CD4-positive, alpha-beta T cell (primary cell): ENCODE data around the gene HDDC3. TPM values are rescaled to one million over a fixed set of nuclear protein-coding genes. Genes with fewer than 3 reads are reported as not detected.

Source experiments
- ATAC-seq: fragments of 200-7000 bp; cut with Tn5 transposase; one replicate; pipeline ENCODE4 v1.10.0; 2022; ENCODE audit warnings: mild to moderate bottlenecking; ENCODE audit not compliant: poor library complexity
- CTCF ChIA-PET: fragments of 350-600 bp; sonication (Branson Sonifier 250); formaldehyde crosslinking; loops from one replicate; lab custom pipeline; 2021; ENCODE audit warnings: antibody characterized with exemption, inconsistent platforms; lab: Charles Lee
- POLR2A ChIA-PET: fragments of 350-600 bp; sonication (Branson Sonifier 250); formaldehyde crosslinking; loops from one replicate; lab custom pipeline; 2021; ENCODE audit warnings: antibody characterized with exemption, inconsistent platforms; lab: Charles Lee
- DNase-seq, 14 experiments: peaks; one replicate each; pipeline ENCODE4 v3.0.0-alpha.2; 2013 to 2020; ENCODE audit warnings: mixed read lengths in 2 of 14
- H3K27ac ChIP-seq, 2 donors: one replicate each; pipeline versions ENCODE4 v1.5.1 to v1.7.0; 2013; ENCODE audit warnings: low read length in 2 of 2, low read depth in 1 of 2, mild to moderate bottlenecking in 1 of 2
- H3K27me3 ChIP-seq, 2 experiments: 1 replicate in 1 of 2; 2 replicates in 1 of 2; pipeline versions ENCODE4 v1.6.1 to v1.7.0; 2013; ENCODE audit warnings: low read length in 2 of 2, control low read depth in 1 of 2, mild to moderate bottlenecking in 1 of 2, moderate library complexity in 1 of 2; ENCODE audit not compliant: insufficient read depth in 2 of 2, control insufficient read depth in 1 of 2
- H3K36me3 ChIP-seq: one replicate; pipeline ENCODE4 v1.6.1; 2013; ENCODE audit warnings: low read length, control low read depth; ENCODE audit not compliant: insufficient read depth
- H3K4me1 ChIP-seq: one replicate; pipeline ENCODE4 v1.6.1; 2013; ENCODE audit warnings: low read length, control low read depth; ENCODE audit not compliant: insufficient read depth
- H3K4me3 ChIP-seq: one replicate; pipeline ENCODE4 v1.5.1; 2013; ENCODE audit warnings: mild to moderate bottlenecking, low read length, moderate library complexity
- H3K9me3 ChIP-seq, 2 experiments: 1 replicate in 1 of 2; 2 replicates in 1 of 2; pipeline versions ENCODE4 v1.6.1 to v1.7.0; 2013; ENCODE audit warnings: low read length in 2 of 2, mild to moderate bottlenecking in 2 of 2, control low read depth in 1 of 2, moderate library complexity in 1 of 2; ENCODE audit not compliant: control insufficient read depth in 1 of 2, insufficient read depth in 1 of 2
- H3K27ac Mint-ChIP-seq: one replicate; pipeline ENCODE4 v1.8.0; 2020; ENCODE audit warnings: mixed read lengths
- H3K27me3 Mint-ChIP-seq: one replicate; pipeline ENCODE4 v1.8.0; 2021; ENCODE audit warnings: mixed read lengths
- H3K36me3 Mint-ChIP-seq: one replicate; pipeline ENCODE4 v1.8.0; 2021; ENCODE audit warnings: low read depth, mixed read lengths
- H3K4me1 Mint-ChIP-seq: one replicate; pipeline ENCODE4 v1.8.0; 2021; ENCODE audit warnings: low read depth, mixed read lengths
- H3K4me3 Mint-ChIP-seq: one replicate; pipeline ENCODE4 v1.8.0; 2020; ENCODE audit warnings: mild to moderate bottlenecking, mixed read lengths
- H3K9me3 Mint-ChIP-seq: one replicate; pipeline ENCODE4 v1.8.0; 2020; ENCODE audit warnings: mixed read lengths
- intact Hi-C, 2 experiments: fragments of 100-400 bp; cut with DNase I in 1 of 2; cut with micrococcal nuclease in 1 of 2; formaldehyde crosslinking; loops; one replicate each; pipeline versions ENCODE4 v1.15.1 to v1.9.0; 2023 to 2025; cut with DNase I, micrococcal nuclease
- total RNA-seq, 174 experiments: library from RNA in 2 of 174; stranded (reverse) in 2 of 174; gene quantifications; one replicate each; pipeline ENCODE4 v1.2.3 and lab custom pipeline; 2021 to 2026
- TF ChIP-seq, protein P1 (sequence below): fragments of 200-600 bp; IDR thresholded peaks from one replicate; pipeline ENCODE4 v1.8.0; 2022; ENCODE audit warnings: antibody characterized with exemption, mild to moderate bottlenecking

HDDC3 gene
- total RNA-seq, 2 experiments from 2014 or later: 9.9 to 10.8 TPM

DNA sequence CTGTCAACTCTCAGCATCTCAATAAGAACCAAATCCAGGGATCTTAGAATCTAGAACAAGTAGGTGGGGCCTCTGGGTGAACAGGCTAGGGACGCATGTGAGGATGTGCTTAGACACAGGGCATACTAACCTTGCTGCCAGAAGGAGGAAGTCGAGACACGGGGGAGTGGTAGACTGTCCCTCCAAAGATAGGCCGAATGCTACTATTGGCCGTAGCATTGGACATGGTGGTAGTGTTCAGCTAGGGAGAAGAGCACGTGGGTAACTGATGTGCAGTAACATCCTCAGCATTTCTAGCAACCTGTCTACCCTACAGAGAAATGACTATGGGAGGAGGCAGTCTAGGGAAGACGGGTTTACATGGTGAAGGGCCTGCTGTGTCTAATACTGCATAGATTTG lies 37.9 kb upstream of the HDDC3 start:
- Mint-ChIP-seq H3K4me3 (no peak overlapping the region), H3K27ac (no peak overlapping the region), H3K27me3 (no peaks in the 10 kb centered on the region), H3K9me3 (no peaks in the 10 kb centered on the region), H3K4me1 (no peaks in the 10 kb centered on the region), H3K36me3 (peaks cover 13% of the 10 kb centered on the region)
- Histone ChIP-seq H3K4me1 (no peaks in the 10 kb centered on the region), H3K9me3 (no peaks in the 10 kb centered on the region), H3K36me3 (no peaks in the 10 kb centered on the region), H3K27me3 (no peaks in the 10 kb centered on the region), H3K4me3 (no peak overlapping the region), H3K27ac (no peak overlapping the region)
- intact Hi-C loops: no loop called here
- ATAC-seq (no peak), DNase-seq (no peak)
- CTCF ChIA-PET: no interaction called here
- TF ChIP-seq, protein P1, sequence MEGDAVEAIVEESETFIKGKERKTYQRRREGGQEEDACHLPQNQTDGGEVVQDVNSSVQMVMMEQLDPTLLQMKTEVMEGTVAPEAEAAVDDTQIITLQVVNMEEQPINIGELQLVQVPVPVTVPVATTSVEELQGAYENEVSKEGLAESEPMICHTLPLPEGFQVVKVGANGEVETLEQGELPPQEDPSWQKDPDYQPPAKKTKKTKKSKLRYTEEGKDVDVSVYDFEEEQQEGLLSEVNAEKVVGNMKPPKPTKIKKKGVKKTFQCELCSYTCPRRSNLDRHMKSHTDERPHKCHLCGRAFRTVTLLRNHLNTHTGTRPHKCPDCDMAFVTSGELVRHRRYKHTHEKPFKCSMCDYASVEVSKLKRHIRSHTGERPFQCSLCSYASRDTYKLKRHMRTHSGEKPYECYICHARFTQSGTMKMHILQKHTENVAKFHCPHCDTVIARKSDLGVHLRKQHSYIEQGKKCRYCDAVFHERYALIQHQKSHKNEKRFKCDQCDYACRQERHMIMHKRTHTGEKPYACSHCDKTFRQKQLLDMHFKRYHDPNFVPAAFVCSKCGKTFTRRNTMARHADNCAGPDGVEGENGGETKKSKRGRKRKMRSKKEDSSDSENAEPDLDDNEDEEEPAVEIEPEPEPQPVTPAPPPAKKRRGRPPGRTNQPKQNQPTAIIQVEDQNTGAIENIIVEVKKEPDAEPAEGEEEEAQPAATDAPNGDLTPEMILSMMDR: no peak
- POLR2A ChIA-PET: no interaction called here

DNA sequence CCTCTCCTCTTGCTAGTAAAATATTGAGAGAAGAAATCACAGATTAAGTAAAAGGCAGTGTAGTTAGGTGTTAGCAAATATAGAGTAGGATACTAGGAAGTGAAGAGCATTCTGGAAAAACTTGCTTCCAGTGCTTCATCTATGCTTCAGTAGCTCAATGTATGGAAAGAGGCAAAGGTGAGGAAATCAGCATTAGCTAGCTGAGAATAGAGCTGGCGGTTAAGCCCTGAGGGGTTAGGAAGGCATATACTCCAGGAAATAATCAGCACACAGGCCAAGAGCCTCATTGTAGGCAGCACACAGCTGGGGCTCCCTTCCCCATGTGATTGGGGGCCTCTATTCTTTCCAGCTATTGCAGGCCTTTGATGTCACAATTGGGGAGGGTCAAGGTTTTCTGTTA lies 36.1 kb upstream of the HDDC3 start:
- no peaks in the 10 kb centered on the region for H3K27me3 ChIP-seq
- no peaks in the 10 kb centered on the region for H3K27me3 Mint-ChIP-seq
- no peaks in the 10 kb centered on the region for H3K9me3 ChIP-seq
- ChIA-PET CTCF (interaction anchor here (0.8 kb wide), 1 partner anchor 11 kb away, joined by 3 read pairs; no protein-coding TSS in a partner anchor), POLR2A (no interaction called here)
- TF ChIP-seq, protein P1: no peak
- DNase-seq (no peak), ATAC-seq (no peak)
- no peaks in the 10 kb centered on the region for H3K4me1 Mint-ChIP-seq
- no peak overlapping the region for H3K27ac ChIP-seq
- no peak overlapping the region for H3K4me3 ChIP-seq
- H3K9me3 Mint-ChIP-seq: no peaks in the 10 kb centered on the region
- H3K36me3 Mint-ChIP-seq: peaks cover 13% of the 10 kb centered on the region
- no peak overlapping the region for H3K27ac Mint-ChIP-seq
- no peaks in the 10 kb centered on the region for H3K4me1 ChIP-seq
- intact Hi-C loops: no loop called here
- H3K36me3 ChIP-seq: no peaks in the 10 kb centered on the region
- H3K4me3 Mint-ChIP-seq: no peak overlapping the region

DNA sequence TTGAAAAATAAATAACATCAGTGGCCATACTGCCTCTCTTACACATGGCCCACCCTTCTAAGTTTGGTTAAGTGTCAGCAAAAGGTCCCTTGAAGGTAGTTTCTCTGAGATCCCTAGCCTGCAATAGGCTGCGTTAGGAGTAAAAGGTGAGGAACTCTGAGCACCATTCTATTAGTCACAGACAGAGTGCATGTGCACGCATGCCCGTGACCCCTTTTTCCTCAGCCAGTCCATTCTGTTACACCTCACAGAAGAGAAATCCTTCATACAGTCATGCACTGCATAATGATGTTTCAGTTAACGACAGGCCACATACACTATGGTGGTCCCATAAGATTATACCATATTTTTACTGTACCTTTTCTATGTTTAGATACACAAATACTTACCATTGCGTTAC lies 34.9 kb upstream of the HDDC3 start:
- no peak overlapping the region for H3K4me3 ChIP-seq
- no peak overlapping the region for H3K27ac ChIP-seq
- intact Hi-C loops: no loop called here
- POLR2A ChIA-PET: no interaction called here
- peaks cover 22% of the 10 kb centered on the region for H3K36me3 Mint-ChIP-seq
- no peak for ATAC-seq
- CTCF ChIA-PET: no interaction called here
- H3K4me1 Mint-ChIP-seq: no peaks in the 10 kb centered on the region
- H3K27me3 ChIP-seq: no peaks in the 10 kb centered on the region
- no peaks in the 10 kb centered on the region for H3K27me3 Mint-ChIP-seq
- TF ChIP-seq, protein P1: no peak
- H3K4me1 ChIP-seq: no peaks in the 10 kb centered on the region
- DNase-seq: no peak
- peaks cover 4% of the 10 kb centered on the region for H3K36me3 ChIP-seq
- H3K9me3 ChIP-seq: no peaks in the 10 kb centered on the region
- H3K9me3 Mint-ChIP-seq: no peaks in the 10 kb centered on the region
- H3K4me3 Mint-ChIP-seq: no peak overlapping the region
- H3K27ac Mint-ChIP-seq: no peak overlapping the region
